ENCODE measurements around the gene UBL7. TPM values are rescaled to one million over a fixed set of nuclear protein-coding genes. Genes with fewer than 3 reads are reported as not detected.

The UBL7 gene
- polyA plus RNA-seq, 3 donors, result 65.0 to 71.4 (median 69.2) TPM

GRCh38 chr15:74442063-74442462, 18.9 kb downstream of the UBL7 start:
- no peak for DNase-seq (ENCODE audit: low read depth in 3 of 3, low spot score in 2 of 3)

GRCh38 chr15:74441248-74441941, 19.6 kb downstream of the UBL7 start:
- no peak for DNase-seq (ENCODE audit: low read depth in 3 of 3, low spot score in 2 of 3)

GRCh38 chr15:74438721-74439316, 22.1 kb downstream of the UBL7 start:
- peak in 1 of 3 donors; percentile 59 for DNase-seq (ENCODE audit: low read depth in 3 of 3, low spot score in 2 of 3)

GRCh38 chr15:74438206-74438605, 22.8 kb downstream of the UBL7 start:
- no peak for DNase-seq (ENCODE audit: low read depth in 3 of 3, low spot score in 2 of 3)

GRCh38 chr15:74434263-74435136, 26.5 kb downstream of the UBL7 start:
- DNase-seq (ENCODE audit: low read depth in 3 of 3, low spot score in 2 of 3), result no peak

- peak; percentile 36 to 65 (median 52) for DNase-seq (ENCODE audit: low read depth in 3 of 3, low spot score in 2 of 3)
These were observed 27.2 kb downstream of the UBL7 start, which contains the start of gene SEMA7A for GRCh38 chr15:74433592-74434262. TSS of gene SEMA7A (minus strand) at chr15:74433958. CDS start at chr15:74433918, 40 bp downstream.

- no peak for DNase-seq (ENCODE audit: low read depth in 3 of 3, low spot score in 2 of 3)
These were observed 27.9 kb downstream of the UBL7 start for GRCh38 chr15:74432968-74433591.

GRCh38 chr15:74432271-74432967, 28.5 kb downstream of the UBL7 start:
- DNase-seq (ENCODE audit: low read depth in 3 of 3, low spot score in 2 of 3), result no peak

GRCh38 chr15:74431645-74432044, 29.3 kb downstream of the UBL7 start:
- no peak for DNase-seq (ENCODE audit: low read depth in 3 of 3, low spot score in 2 of 3)

- no peak for DNase-seq (ENCODE audit: low read depth in 3 of 3, low spot score in 2 of 3)
These were observed 29.8 kb downstream of the UBL7 start for GRCh38 chr15:74431116-74431515.

- no peak for DNase-seq (ENCODE audit: low read depth in 3 of 3, low spot score in 2 of 3)
These were observed 30.4 kb downstream of the UBL7 start for GRCh38 chr15:74430510-74430951.

- DNase-seq (ENCODE audit: low read depth in 3 of 3, low spot score in 2 of 3), result no peak
These were observed 31.1 kb downstream of the UBL7 start for GRCh38 chr15:74429781-74430400.

- no peak for DNase-seq (ENCODE audit: low read depth in 3 of 3, low spot score in 2 of 3)
These were observed 31.8 kb downstream of the UBL7 start for GRCh38 chr15:74428970-74429780.

GRCh38 chr15:74428442-74428787, 32.5 kb downstream of the UBL7 start:
- no peak for DNase-seq (ENCODE audit: low read depth in 3 of 3, low spot score in 2 of 3)

- no peak for DNase-seq (ENCODE audit: low read depth in 3 of 3, low spot score in 2 of 3)
These were observed 33.1 kb downstream of the UBL7 start for GRCh38 chr15:74427607-74428441.

- DNase-seq (ENCODE audit: low read depth in 3 of 3, low spot score in 2 of 3), result no peak
These were observed 34.3 kb downstream of the UBL7 start for GRCh38 chr15:74426404-74427281.

GRCh38 chr15:74425630-74426029, 35.3 kb downstream of the UBL7 start:
- DNase-seq (ENCODE audit: low read depth in 3 of 3, low spot score in 2 of 3), result no peak
